Stimulated activated naive B cell treated with anti-CD40 and anti-IgM and Interleukin-4, amounts not matched to agents 10 μg/mL and 1 μg/mL and 100 μg/mL, for 72 hours (primary cell): ENCODE results near the gene KMT2B.
"Not testable (repeated sequence)": the region's sequence is repeated elsewhere in the genome, so short reads cannot be mapped to it uniquely, and the experiment has no call there.

Experiments used
- ATAC-seq, 2 donors: fragments of 150-1000 bp; cut with Tn5 transposase; replicated peaks; 2 replicates each; pipeline ENCODE4 v1.10.0; 2021; ENCODE audit warnings: moderate library complexity in 1 of 2
- DNase-seq: peaks from one replicate; pipeline ENCODE4 v3.0.0; 2021
- H3K27ac Mint-ChIP-seq: one replicate; pipeline ENCODE4 v1.8.0; 2022; ENCODE audit warnings: mild to moderate bottlenecking, mixed read lengths
- H3K27me3 Mint-ChIP-seq, 2 donors: one replicate each; pipeline ENCODE4 v1.8.0; 2022; ENCODE audit warnings: mixed read lengths in 2 of 2
- H3K36me3 Mint-ChIP-seq, 2 donors: one replicate each; pipeline ENCODE4 v1.8.0; 2022; ENCODE audit warnings: mixed read lengths in 2 of 2, mild to moderate bottlenecking in 1 of 2
- H3K4me1 Mint-ChIP-seq, 2 donors: one replicate each; pipeline ENCODE4 v1.8.0; 2022; ENCODE audit warnings: mixed read lengths in 2 of 2, mild to moderate bottlenecking in 1 of 2
- H3K4me3 Mint-ChIP-seq, 2 donors: one replicate each; pipeline ENCODE4 v1.8.0; 2022; ENCODE audit warnings: mild to moderate bottlenecking in 2 of 2, mixed read lengths in 2 of 2, moderate library complexity in 1 of 2
- H3K9me3 Mint-ChIP-seq, 2 donors: one replicate each; pipeline ENCODE4 v1.8.0; 2022; ENCODE audit warnings: mixed read lengths in 2 of 2, mild to moderate bottlenecking in 1 of 2

KMT2B gene

DNA sequence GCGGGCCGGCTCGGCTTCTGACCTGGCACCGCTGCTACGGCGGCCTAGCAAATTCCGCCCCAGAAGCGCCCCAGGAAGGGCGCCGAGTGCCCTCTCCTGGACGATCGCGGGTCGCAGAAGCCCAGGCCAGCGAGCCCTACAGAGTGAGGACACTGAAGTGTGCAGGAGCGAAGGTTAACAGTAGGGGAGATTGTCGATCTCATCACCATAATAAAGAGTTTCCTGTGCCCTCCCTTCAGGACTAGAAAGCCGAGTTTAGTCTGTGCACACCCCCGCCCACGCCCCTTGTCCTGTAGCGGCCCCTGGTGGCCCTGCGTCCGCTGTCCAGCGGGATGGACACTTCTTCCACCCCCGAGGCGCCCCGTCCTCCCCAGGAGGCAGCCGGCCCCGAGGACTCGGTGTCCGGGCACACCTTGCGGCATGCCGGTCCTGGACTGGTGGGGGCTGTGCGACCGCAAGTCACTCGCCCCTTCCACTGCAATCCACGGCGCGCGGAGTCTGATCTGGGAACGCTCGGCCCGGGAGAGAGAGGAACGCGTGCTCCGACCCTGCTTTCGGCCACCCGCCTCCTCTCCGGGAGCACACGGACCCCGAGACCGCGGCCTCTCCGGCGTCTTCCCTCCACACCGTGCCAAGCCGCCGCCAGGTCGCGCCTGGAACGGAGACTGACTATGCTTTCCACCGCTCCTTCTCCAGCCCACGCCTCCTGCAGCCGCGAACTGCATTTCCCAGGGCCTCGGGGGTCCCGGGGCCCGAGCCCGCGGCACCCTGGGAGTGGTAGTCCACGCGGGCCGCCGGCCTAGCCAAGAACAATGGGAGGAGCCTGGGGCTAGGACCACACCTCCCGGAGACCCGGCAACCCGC lies 770 bp upstream of the KMT2B start:
- peak overlapping the region; percentile 93 for H3K27ac Mint-ChIP-seq
- no peaks in the 10 kb centered on the region for H3K27me3 Mint-ChIP-seq
- no peaks in the 10 kb centered on the region for H3K9me3 Mint-ChIP-seq
- H3K4me3 Mint-ChIP-seq: peak overlapping the region; percentile 88 to 97
- H3K4me1 Mint-ChIP-seq: peaks cover 57 to 80% of the 10 kb centered on the region in 2 donors
- peak; percentile 74 for DNase-seq
- ATAC-seq: peak; percentile 76 to 82
- H3K36me3 Mint-ChIP-seq: peaks cover 35 to 56% of the 10 kb centered on the region in 2 donors

DNA sequence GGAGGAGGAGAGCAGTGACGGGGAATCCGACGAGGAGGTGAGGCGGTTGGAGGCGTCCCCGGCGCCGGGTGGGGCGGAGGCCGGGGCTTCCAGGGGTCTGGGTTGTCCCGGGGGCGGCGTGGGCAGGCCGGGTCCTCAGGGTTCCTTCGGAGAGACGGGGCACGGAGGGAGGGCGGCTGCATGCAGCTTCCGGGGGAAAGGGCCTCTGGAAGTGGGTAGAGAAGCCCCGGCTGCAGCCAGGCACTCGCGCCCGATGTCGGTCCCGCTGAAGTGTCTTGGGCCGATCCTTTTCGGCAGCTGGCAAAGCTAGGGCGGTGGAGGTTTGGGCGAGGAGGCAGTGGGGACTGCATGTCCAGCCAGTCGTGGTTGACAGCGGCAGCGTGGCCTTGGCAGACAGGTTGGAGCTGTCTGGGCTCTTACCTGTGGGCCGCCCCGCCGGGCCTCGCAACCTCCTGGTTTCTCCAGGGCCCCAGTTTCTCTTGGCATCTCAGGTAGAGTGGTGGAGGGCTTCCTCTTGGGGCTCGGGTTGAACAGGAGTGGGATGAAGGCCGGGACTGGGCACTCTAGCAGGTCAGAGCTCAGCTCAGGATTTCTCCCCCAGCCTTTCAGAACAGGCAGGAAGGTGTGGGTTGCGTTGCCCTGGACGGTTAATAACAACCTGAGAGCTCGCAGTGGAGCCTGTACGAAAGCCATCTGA lies 690 bp downstream of the KMT2B start:
- peaks cover 42 to 64% of the 10 kb centered on the region in 2 donors for H3K36me3 Mint-ChIP-seq
- peaks cover 46 to 72% of the 10 kb centered on the region in 2 donors for H3K4me1 Mint-ChIP-seq
- peak overlapping the region; percentile 95 for H3K27ac Mint-ChIP-seq
- H3K4me3 Mint-ChIP-seq: peak overlapping the region; percentile 91
- ATAC-seq: peak; percentile 0 to 3
- H3K9me3 Mint-ChIP-seq: no peaks in the 10 kb centered on the region
- H3K27me3 Mint-ChIP-seq: no peaks in the 10 kb centered on the region
- DNase-seq: no peak

DNA sequence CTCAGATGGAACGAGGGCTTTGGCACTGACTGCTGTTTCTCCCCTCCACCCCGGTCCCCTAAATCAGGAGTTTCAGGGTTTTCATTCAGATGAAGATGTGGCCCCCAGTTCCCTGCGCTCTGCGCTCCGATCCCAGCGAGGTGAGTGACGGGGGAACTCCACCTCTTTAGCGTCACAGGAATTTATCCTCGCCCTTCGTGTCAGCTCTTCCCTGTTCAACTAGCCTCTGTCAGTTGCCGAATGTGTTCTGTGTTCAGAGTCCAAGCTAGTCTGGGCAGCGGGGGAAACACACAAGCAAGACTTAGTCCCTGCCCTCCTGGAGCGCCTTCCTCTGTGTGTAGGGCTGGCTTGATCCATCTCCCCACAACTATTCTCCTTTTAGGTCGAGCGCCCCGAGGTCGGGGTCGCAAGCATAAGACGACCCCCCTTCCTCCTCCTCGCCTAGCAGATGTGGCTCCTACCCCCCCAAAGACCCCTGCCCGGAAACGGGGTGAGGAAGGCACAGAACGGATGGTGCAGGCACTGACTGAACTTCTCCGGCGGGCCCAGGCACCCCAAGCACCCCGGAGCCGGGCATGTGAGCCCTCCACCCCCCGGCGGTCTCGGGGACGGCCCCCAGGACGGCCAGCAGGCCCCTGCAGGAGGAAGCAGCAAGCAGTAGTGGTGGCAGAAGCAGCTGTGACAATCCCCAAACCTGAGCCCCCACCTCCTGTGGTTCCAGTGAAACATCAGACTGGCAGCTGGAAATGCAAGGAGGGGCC lies 1.8 kb downstream of the KMT2B start:
- H3K36me3 Mint-ChIP-seq: peaks cover 45 to 61% of the 10 kb centered on the region in 2 donors
- ATAC-seq (no peak), DNase-seq (no peak)

DNA sequence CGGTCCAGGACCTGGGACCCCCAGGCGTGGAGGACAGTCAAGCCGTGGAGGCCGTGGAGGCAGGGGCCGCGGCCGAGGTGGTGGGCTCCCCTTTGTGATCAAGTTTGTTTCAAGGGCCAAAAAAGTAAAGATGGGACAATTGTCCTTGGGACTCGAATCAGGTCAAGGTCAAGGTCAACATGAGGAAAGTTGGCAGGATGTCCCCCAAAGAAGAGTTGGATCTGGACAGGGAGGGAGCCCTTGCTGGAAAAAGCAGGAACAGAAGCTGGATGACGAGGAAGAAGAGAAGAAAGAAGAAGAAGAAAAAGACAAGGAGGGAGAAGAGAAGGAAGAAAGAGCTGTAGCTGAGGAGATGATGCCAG lies 2.3 kb downstream of the KMT2B start:
- no peaks in the 10 kb centered on the region for H3K27me3 Mint-ChIP-seq
- H3K4me3 Mint-ChIP-seq: no peak overlapping the region
- DNase-seq (no peak), ATAC-seq (no peak)
- H3K27ac Mint-ChIP-seq: peak overlapping the region; percentile 95
- H3K4me1 Mint-ChIP-seq: peaks cover 30 to 65% of the 10 kb centered on the region in 2 donors
- H3K36me3 Mint-ChIP-seq: peaks cover 46 to 58% of the 10 kb centered on the region in 2 donors
- no peaks in the 10 kb centered on the region for H3K9me3 Mint-ChIP-seq

More for the DNA sequence above, 1.8 kb downstream of the KMT2B start:
- Mint-ChIP-seq H3K27me3 (no peaks in the 10 kb centered on the region), H3K9me3 (no peaks in the 10 kb centered on the region), H3K4me3 (peak overlapping the region; percentile 91), H3K4me1 (peaks cover 35 to 69% of the 10 kb centered on the region in 2 donors), H3K27ac (peak overlapping the region; percentile 95)

DNA sequence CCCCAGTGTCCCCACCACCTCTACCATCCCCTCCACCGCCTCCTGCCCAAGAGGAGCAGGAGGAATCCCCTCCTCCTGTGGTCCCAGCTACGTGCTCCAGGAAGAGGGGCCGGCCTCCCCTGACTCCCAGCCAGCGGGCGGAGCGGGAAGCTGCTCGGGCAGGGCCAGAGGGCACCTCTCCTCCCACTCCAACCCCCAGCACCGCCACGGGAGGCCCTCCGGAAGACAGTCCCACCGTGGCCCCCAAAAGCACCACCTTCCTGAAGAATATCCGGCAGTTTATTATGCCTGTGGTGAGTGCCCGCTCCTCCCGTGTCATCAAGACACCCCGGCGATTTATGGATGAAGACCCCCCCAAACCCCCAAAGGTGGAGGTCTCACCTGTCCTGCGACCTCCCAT lies 2.8 kb downstream of the KMT2B start:
- Mint-ChIP-seq H3K9me3 (no peaks in the 10 kb centered on the region), H3K4me3 (no peak overlapping the region), H3K4me1 (peaks cover 29 to 60% of the 10 kb centered on the region in 2 donors), H3K27ac (peak overlapping the region; percentile 65), H3K36me3 (peaks cover 51 to 63% of the 10 kb centered on the region in 2 donors), H3K27me3 (no peaks in the 10 kb centered on the region)
- no peak for DNase-seq
- ATAC-seq: no peak

DNA sequence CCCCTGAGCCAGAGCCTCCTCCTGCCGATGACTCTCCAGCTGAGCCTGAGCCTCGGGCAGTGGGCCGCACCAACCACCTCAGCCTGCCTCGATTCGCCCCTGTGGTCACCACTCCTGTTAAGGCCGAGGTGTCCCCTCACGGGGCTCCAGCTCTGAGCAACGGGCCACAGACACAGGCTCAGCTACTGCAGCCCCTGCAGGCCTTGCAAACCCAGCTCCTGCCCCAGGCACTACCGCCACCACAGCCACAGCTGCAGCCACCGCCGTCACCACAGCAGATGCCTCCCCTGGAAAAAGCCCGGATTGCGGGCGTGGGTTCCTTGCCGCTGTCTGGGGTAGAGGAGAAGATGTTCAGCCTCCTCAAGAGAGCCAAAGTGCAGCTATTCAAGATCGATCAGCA lies 3.6 kb downstream of the KMT2B start:
- no peak for DNase-seq
- Mint-ChIP-seq H3K4me1 (peaks cover 25 to 53% of the 10 kb centered on the region in 2 donors), H3K27ac (peak overlapping the region; percentile 77), H3K9me3 (no peaks in the 10 kb centered on the region), H3K4me3 (no peak overlapping the region), H3K27me3 (no peaks in the 10 kb centered on the region), H3K36me3 (peaks cover 56 to 63% of the 10 kb centered on the region in 2 donors)
- no peak for ATAC-seq

DNA sequence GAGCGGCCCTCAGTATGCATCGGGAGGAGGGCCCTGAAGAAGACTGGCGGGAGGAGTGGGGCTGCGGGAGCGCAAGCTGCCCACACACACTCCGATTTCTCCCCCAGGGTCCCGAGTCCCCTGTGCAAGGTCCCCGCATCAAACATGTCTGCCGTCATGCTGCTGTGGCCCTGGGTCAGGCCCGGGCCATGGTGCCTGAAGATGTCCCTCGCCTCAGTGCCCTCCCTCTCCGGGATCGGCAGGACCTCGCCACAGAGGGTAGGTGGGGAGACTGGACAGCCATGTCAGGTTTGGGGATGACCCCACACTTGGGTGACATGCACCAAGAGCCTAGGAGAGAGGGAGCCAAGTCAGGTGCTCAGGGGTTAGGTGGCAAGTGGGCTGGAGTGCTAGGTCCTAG lies 4.7 kb downstream of the KMT2B start:
- peak overlapping the region; percentile 76 for H3K27ac Mint-ChIP-seq
- H3K4me1 Mint-ChIP-seq: peaks cover 23 to 48% of the 10 kb centered on the region in 2 donors
- H3K36me3 Mint-ChIP-seq: peaks cover 60 to 64% of the 10 kb centered on the region in 2 donors
- no peak for ATAC-seq
- no peaks in the 10 kb centered on the region for H3K9me3 Mint-ChIP-seq
- H3K4me3 Mint-ChIP-seq: no peak overlapping the region
- H3K27me3 Mint-ChIP-seq: no peaks in the 10 kb centered on the region
- DNase-seq: no peak

DNA sequence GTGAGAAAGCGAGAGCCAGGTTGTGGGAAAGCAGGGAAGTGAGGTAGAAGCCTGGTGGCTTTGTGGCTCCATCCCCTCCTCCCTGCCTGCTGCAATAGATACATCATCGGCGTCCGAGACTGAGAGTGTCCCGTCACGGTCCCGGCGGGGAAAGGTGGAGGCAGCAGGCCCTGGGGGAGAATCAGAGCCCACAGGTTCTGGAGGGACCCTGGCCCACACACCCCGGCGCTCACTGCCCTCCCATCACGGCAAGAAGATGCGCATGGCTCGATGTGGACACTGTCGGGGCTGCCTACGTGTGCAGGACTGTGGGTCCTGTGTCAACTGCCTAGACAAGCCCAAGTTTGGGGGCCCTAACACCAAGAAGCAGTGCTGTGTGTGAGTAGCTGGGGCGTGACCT lies 5.1 kb downstream of the KMT2B start:
- H3K27me3 Mint-ChIP-seq: no peaks in the 10 kb centered on the region
- H3K36me3 Mint-ChIP-seq: peaks cover 64 to 68% of the 10 kb centered on the region in 2 donors
- no peak overlapping the region for H3K4me3 Mint-ChIP-seq
- peaks cover 23 to 48% of the 10 kb centered on the region in 2 donors for H3K4me1 Mint-ChIP-seq
- H3K9me3 Mint-ChIP-seq: no peaks in the 10 kb centered on the region
- no peak for DNase-seq
- no peak for ATAC-seq
- peak overlapping the region; percentile 76 for H3K27ac Mint-ChIP-seq

DNA sequence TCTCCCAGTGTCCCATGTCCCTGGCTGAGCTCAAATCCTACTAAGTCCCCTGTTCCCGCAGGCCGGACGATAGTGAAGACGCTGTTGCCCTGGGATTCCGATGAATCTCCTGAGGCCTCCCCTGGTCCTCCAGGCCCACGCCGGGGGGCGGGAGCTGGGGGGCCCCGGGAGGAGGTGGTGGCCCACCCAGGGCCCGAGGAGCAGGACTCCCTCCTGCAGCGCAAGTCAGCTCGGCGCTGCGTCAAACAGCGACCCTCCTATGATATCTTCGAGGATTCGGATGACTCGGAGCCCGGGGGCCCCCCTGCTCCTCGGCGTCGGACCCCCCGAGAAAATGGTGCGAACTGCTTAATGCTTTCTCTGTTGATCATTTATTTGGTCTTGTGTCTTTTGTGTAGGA lies 5.9 kb downstream of the KMT2B start:
- no peak for ATAC-seq
- Mint-ChIP-seq H3K27me3 (no peaks in the 10 kb centered on the region), H3K27ac (no peak overlapping the region)

DNA sequence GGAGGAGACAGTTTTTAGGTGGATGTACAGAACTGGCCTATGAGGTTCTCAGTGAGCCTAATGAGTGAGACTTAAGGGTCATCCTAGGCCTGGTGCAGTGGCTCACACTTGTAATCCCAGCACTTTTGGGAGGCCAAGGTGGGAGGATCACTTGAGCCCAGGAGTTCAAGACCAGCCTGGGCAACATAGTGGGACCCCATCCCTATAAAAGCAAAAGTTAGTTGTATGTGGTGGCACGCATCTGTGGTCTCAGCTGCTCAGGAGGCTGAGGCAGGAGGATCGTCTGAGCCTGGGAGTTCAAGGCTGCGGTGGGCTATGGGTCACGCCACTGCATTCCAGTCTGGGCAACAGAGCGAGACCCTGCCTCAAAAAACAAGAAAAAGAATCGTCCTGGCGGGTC lies 6.3 kb downstream of the KMT2B start:
- DNase-seq, H3K4me3 Mint-ChIP-seq, H3K27me3 Mint-ChIP-seq, H3K27ac Mint-ChIP-seq, H3K9me3 Mint-ChIP-seq, ATAC-seq: not testable (repeated sequence)
- Mint-ChIP-seq H3K36me3 (peaks cover 74 to 80% of the 10 kb centered on the region in 2 donors), H3K4me1 (peaks cover 23 to 42% of the 10 kb centered on the region in 2 donors)

More for the DNA sequence above, 5.9 kb downstream of the KMT2B start:
- H3K4me3 Mint-ChIP-seq: no peak overlapping the region
- H3K36me3 Mint-ChIP-seq: peaks cover 71 to 76% of the 10 kb centered on the region in 2 donors
- no peak for DNase-seq
- H3K4me1 Mint-ChIP-seq: peaks cover 25 to 47% of the 10 kb centered on the region in 2 donors
- no peaks in the 10 kb centered on the region for H3K9me3 Mint-ChIP-seq

DNA sequence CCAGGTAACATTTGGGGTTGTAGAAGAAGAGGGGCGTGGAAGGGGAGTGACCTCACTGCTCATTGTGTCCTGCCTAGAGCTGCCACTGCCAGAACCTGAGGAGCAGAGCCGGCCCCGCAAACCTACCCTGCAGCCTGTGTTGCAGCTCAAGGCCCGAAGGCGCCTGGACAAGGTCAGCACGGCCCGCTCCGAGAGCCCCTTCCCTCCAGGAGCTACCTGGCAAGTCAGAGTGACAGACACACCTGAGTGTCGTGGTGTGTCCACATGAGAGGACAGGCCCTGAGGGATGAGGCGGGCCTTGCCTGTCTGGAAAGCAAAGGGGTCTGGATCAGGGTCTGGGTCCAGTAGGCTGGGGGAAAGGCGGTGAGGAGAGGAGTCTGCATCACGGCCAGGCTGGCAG lies 6.8 kb downstream of the KMT2B start:
- H3K9me3 Mint-ChIP-seq: no peaks in the 10 kb centered on the region
- peaks cover 76 to 77% of the 10 kb centered on the region in 2 donors for H3K36me3 Mint-ChIP-seq
- no peak overlapping the region for H3K4me3 Mint-ChIP-seq
- H3K27ac Mint-ChIP-seq: no peak overlapping the region
- no peak for ATAC-seq
- H3K4me1 Mint-ChIP-seq: peaks cover 19 to 38% of the 10 kb centered on the region in 2 donors
- no peaks in the 10 kb centered on the region for H3K27me3 Mint-ChIP-seq
- DNase-seq: no peak

DNA sequence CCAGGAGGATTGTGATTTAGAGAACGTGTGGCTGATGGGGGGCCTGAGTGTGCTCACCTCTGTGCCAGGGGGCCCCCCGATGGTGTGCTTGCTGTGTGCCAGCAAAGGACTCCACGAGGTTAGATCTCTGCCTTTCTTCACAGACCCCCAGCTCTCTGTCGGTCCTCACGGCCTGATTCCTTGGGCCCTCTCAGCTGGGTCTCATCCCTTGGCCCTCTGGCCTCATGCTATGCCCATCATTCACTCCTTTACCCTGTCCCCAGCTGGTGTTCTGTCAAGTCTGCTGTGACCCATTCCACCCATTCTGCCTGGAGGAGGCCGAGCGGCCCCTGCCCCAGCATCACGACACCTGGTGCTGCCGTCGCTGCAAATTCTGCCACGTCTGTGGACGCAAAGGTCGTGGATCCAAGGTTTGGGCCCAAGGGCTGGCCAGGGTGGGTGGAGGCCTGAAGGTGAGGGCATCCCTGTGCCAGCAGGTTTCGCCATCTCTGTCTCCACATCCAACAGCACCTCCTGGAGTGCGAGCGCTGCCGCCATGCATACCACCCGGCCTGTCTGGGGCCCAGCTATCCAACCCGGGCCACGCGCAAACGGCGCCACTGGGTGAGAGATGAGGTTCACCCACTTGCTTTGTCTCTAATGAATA lies 7.5 kb downstream of the KMT2B start:
- Mint-ChIP-seq H3K4me3 (no peak overlapping the region), H3K27ac (no peak overlapping the region), H3K9me3 (no peaks in the 10 kb centered on the region), H3K36me3 (peaks cover 77 to 79% of the 10 kb centered on the region in 2 donors), H3K4me1 (peaks cover 14 to 31% of the 10 kb centered on the region in 2 donors), H3K27me3 (no peaks in the 10 kb centered on the region)
- no peak for ATAC-seq
- DNase-seq: no peak

DNA sequence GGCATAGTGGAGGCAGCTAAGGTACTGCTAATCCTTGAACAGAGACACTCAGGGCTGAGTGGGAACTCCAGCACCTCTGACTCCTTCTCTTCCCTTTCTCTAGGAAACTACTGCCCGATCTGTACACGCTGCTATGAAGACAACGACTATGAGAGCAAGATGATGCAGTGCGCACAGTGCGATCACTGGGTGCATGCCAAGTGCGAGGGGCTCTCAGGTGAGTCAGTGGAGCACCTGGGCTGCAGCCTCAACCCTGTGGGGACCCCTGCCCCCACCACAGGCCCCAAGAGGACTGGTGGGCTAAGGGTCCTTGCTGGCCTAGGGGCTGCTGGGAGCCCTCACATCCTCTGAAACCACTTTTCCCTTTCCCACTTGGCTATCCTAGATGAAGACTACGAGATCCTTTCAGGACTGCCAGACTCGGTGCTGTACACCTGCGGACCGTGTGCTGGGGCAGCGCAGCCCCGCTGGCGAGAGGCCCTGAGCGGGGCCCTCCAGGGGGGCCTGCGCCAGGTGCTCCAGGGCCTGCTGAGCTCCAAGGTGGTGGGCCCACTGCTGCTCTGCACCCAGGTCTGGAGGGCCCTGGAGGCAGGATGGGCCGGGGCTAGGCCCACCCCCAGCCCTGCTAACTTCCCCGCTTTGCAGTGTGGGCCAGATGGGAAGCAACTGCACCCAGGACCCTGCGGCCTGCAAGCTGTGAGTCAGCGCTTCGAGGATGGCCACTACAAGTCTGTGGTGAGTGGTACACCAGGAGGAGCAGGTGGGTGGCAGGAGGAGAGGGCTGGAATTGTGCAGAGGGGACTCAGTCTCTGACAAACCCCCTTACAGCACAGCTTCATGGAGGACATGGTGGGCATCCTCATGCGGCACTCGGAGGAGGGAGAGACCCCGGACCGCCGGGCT lies 9.5 kb downstream of the KMT2B start:
- H3K27me3 Mint-ChIP-seq: no peaks in the 10 kb centered on the region
- peaks cover 75 to 78% of the 10 kb centered on the region in 2 donors for H3K36me3 Mint-ChIP-seq
- DNase-seq (no peak), ATAC-seq (no peak)
- H3K9me3 Mint-ChIP-seq: no peaks in the 10 kb centered on the region
- H3K4me3 Mint-ChIP-seq: no peak overlapping the region
- peaks cover 8 to 20% of the 10 kb centered on the region in 2 donors for H3K4me1 Mint-ChIP-seq
- no peak overlapping the region for H3K27ac Mint-ChIP-seq
